IPS-NIHi7 (cell line): ENCODE data around the gene KRT2.

Experiments used
- DNase-seq: peaks from one replicate; pipeline ENCODE4 v3.0.0; 2012; ENCODE audit warnings: mixed read lengths; ENCODE audit errors: extremely low spot score

Gene KRT2

GRCh38 chr12:52666471-52666870, 14.5 kb upstream of the KRT2 start:
- DNase-seq, result no peak

DNA sequence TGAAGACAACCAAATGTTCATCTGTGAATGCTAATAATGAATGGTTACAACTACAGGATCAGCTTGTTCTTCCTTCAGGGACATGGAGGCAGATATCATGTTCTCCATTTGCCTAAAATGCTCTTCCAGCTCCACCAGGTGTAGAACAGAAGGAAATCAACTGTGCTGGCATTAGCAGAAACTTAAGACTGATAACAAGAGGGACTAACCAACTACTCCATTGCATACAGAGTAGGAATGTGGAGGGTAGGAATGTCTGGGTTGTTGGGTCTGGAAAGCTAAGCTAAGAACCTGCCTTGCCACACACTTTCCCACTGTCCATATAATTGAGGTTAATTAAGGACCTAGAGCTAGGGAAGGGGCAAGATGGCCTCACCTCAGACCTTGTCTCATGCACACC, 11.4 kb upstream of the KRT2 start:
- no peak for DNase-seq

DNA sequence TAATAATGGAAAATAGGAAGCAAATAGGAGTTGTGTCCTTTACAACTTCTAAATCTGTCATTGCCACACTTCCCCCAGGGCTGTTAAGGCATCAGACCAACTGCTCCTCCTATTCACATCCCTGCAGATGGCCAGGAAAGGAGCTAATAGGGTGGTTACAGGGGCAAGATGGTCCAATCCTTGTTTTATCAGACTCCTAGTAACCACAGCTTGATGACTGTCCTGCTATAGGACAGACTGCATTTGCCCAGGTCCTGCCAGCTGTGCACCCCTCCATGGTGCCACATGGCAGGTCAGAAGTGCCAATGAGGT, 10.9 kb upstream of the KRT2 start:
- DNase-seq, result no peak

DNA sequence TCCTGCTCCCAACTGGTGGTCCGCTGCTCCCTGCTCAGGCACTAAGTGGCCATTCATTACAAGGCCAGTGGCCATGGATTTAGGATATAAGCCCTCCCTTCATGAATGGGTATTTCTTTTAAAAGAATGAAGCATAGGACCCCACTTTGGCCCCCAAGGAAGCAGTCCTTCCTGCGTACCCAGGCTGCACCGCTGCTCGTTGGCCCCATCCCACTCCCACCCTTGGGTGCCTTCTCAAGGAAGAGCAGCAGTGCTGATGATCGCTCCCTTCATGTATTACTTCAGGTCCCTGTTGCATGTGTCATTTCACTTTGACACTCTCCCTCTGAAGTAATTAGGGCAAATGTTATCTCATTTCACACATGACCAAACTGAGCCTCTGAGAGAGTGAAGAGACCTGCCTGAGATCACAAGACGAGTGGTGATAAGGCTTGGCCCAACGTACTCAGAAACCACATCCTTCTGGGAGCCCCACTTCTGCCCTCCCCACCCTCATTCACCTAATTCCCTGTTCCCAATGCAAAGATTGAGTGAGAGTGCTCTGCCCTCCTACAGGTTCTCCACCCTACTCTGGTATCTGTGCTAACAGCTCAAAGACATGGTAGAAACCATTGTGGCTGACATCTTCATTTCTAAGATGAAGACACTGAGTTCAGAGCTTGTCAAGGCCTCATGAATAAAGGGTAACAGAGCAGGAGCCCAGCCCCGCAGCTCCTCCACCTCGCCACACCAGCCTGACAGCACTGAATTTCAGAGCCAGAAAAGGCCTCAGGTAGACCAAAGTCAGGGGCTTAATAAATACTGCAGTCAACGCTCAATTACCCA, 10.3 kb upstream of the KRT2 start:
- no peak for DNase-seq

- no peak for DNase-seq
These were observed 9.7 kb upstream of the KRT2 start for GRCh38 chr12:52661668-52662067.

DNA sequence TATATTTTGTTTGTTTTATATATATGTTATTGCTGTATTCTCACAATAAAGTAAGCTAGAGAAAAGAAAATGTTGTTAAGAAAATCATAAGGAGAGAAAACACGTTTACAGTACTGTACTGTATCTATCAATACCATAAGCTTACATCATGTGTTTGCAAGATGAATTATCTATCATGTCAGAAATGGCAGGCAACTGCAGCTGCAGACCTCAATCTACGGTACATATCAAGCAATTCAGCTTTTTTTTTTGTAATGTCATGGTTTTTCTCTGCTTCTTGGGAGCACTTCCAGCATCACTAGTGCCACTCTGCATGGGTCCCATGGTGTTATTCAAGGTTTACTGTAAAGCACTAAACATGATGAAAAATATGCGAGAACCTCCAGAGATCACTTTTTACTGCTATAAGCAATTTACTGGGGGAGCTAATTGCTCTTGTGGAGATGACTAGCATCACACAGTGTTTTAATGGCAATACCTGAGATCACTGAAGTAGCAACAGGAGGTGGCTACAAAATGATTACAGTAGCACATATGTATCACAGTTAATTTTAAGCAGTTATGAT, 9.0 kb upstream of the KRT2 start:
- DNase-seq, result no peak

- DNase-seq, result no peak
These were observed 7.9 kb upstream of the KRT2 start for GRCh38 chr12:52659951-52660350.

DNA sequence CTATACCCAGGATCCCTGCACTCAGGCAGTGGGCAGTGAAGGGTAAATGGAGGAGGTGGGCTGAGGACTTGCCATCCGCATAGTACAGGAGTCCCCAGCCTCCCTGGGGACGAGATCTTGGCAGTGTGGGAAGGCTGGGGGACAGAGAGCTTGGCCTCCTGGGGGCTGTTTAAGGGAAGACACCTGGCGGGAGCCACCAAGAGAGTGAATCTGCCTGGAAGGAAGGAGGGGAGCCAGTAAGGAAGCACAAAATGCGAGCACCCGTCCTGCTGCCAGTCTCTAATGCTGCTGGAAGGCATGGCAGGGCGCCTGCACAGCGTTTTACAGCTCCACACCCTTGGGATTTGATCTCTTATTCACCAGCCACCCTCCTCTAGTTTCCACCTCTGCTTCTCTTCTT, 7.4 kb upstream of the KRT2 start:
- no peak for DNase-seq

GRCh38 chr12:52658196-52658595, 6.2 kb upstream of the KRT2 start:
- DNase-seq, result no peak

DNA sequence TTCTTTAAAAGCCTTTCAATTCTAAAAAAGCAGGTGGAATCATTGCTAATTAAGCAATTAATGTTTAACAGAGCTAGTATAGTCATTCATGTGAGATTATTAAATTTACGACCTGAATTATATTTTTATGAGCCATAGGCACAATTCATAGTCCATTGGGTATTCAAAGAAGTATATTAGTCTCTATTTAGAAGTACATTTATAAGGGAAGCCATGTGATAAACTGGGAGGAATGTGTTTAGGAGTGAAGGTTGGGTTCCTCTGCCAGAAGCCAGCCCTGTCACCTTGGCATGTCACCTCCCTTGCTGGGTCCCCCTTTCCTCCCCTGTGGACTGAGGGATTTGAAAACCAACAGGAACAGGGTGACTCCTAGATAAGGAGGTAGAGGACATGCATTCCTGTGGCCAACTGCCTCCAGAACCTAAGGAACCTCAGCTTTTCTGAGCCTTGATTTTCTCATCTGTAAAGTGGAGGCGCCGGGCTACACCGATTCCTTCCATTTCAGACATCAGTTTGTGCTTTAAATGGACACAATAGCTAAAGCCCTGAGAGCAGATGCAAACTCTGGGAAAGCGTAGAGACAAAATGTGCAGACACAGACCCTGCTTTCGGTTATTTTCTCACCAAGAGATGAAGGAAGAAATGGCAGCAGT, 5.4 kb upstream of the KRT2 start:
- DNase-seq, result no peak

DNA sequence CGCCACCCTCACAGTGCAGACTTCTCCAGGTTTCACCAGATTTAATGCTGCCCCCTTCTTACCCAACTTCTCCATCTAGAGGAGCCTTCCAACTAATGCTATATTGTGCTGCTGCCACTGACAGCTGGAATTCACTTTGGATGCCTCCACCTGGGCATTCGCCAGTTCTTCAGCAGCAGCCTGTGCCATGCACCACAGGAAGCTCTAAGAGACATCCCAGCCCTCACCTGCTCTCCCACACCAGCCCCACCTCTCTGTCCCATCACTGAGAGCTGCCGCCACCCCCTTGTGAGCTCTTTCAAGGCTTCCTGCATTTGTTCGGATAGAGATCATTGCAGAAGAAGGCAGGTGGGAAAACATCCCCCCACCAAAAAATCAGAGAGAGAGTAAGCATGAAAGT, 4.6 kb upstream of the KRT2 start:
- DNase-seq, result no peak

DNA sequence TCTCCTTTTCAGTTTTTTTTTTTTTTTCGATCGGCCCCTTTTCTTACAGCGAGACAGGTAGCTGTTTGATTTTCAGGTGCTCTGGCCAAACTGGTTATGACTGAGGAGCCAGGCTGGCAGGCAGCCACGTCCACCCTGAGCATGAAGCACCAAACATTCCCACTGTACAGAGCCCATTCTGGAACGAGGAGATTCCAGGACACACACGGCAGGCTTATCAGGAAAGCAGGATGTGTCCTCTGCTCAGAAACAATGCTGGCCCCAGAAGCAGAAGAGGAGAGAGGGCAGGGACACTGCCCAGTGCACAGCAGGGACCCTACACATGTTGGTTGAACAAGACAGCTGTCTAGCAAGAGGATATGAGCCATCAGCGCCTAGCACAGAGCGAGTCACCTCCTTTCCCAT, 3.7 kb upstream of the KRT2 start:
- DNase-seq, result no peak

DNA sequence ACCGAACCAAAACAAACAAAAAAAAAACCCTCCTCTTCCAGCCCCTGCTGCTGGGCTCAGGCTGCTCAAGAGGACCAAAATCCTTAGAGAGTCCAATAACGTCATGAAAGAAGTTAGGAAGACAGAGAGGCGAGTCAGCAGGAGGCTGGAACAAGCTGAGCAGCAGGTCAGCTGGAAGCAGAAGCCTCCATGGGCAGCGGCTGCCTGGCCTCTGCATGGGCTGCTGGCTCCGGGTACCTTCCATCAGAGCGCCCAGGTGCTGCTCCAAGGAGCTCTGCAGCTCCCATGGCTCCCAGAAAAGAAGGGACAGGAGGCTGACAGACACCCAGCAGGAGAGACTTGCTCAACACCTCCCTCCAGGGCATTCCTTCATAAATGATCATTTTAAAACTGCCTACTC, 3.2 kb upstream of the KRT2 start:
- DNase-seq, result no peak

DNA sequence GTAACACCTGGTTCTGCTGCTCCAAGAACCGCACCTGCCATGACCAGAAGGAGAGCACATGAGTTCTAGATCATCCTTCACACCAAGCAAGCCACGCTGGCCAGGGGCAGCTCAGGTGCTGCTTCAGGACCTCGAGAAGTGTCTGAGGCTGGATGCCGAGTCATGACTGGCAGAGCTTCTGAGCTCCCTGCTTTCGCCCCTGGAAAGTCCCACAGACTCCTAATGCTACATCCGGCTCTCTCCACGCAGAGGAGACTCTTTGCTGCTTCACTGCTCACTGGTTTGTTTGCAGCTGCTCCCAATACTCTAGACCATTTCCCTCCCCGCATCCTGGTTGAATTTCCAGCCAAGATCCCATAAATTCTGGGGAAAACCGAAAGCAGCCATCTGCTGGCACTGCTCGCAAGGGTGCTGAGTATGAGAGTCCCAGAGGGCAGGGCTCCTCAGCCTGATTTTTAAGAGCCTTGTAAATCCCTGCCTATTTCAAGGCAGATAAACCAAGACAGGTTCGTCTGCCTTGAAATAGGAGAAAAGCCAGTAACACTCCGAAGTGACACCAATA, 1.4 kb downstream of the KRT2 start:
- DNase-seq, result no peak

- no peak for DNase-seq
These were observed 2.9 kb downstream of the KRT2 start for GRCh38 chr12:52649066-52649465.

DNA sequence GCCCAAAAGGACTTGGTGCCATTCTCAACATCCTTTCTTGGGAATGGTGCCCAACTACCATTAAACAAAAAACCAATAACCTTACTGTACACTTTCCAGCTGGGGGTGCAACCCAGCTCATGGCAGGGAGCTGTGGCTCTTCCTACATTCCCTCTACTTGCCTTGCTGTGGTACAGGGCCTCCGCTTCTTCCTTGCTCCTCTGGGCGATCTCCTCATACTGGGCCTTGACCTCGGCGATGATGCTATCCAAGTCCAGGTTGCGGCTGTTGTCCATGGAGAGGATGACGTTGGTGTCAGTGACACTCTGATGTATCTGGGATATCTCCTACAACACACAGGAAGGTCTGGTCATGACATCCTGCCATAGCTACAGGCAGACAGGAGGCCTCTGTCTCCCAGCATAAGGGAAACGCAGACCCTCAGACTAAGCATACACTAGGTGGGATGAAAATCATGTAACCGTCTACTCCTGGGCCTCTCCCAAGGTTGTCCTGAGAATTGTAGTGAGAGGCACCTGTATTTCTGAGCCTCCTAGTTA, 3.9 kb downstream of the KRT2 start:
- no peak for DNase-seq

DNA sequence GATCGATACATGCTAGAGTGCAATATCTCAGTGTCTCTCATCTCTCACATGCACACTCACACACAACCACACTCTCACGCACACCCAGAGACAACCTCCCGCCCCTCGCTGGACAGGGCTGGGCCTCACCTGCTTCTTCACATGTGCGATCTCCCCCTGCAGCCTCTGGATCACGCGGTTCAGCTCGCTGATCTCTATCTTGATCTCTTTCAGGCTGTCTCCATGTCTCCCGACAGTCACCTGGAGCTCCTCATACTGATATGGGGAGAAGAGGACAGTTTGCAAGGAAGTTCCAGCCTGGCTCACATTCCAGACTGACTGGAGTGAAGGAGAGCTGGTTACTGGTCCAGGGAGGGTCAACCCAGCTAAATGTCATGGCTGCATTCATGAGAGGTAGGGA, 4.4 kb downstream of the KRT2 start:
- no peak for DNase-seq

DNA sequence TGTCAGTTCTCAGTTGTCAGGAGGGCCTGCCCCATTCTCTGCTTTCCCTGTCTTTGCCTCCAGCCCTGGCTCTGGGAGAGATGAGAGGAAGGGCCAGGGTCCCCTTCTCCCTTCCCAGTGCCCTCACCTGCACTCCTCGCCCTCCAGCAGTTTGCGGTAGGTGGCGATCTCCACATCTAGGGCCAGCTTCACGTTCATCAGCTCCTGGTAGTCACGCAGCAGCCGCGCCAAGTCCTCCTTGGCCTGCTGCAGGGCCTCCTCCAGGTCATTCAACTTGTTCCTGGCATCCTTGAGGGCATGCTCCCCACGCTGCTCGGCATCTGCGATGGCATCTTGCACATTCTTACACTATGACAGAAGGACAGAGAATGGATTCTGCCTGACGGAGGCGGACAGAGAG, 5.4 kb downstream of the KRT2 start:
- no peak for DNase-seq

DNA sequence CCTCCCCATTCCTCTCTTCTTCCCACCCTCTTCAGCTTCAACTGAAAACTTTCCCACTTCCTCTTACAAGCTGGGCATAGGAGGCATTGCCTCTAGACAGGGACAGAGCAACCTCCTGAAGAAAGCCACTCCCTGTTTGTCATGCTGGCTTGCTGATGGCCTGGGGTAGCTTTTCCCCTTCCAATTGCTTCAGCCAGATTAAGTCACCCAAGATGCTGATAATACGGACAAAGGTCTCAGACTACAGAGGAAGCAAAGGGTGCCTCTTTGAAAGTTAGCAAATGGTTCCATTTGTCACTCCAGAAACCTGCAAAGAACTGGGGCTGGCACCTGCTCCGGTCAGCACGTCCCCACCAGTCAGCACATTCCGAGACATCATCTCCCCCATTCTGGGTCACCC, 6.0 kb downstream of the KRT2 start:
- no peak for DNase-seq

GRCh38 chr12:52645120-52645761, 6.8 kb downstream of the KRT2 start:
- DNase-seq, result no peak

GRCh38 chr12:52644078-52644415, 8.0 kb downstream of the KRT2 start:
- no peak for DNase-seq
